IPS-20b (cell line): ENCODE results near the gene CALHM6.
"Not testable (repeated sequence)": the region's sequence is repeated elsewhere in the genome, so short reads cannot be mapped to it uniquely, and the experiment has no call there.

Source experiments
- H3K27ac ChIP-seq: one replicate; pipeline ENCODE4 v1.5.1; 2013; ENCODE audit warnings: low read length
- H3K27me3 ChIP-seq: 2 replicates; pipeline ENCODE4 v1.6.1; 2013; ENCODE audit warnings: mild to moderate bottlenecking, low read length, inconsistent platforms; ENCODE audit not compliant: insufficient read depth
- H3K36me3 ChIP-seq: 2 replicates; pipeline ENCODE4 v1.6.1; 2013; ENCODE audit warnings: low read depth, mild to moderate bottlenecking, inconsistent platforms, low read length, moderate library complexity; ENCODE audit not compliant: insufficient read depth
- H3K4me1 ChIP-seq: 2 replicates; pipeline ENCODE4 v1.6.1; 2013; ENCODE audit warnings: mild to moderate bottlenecking, control low read depth, inconsistent platforms, low read length, moderate library complexity; ENCODE audit not compliant: insufficient read depth
- H3K4me3 ChIP-seq: 2 replicates; pipeline ENCODE4 v1.5.1; 2013; ENCODE audit warnings: mild to moderate bottlenecking, low read length, inconsistent platforms
- H3K9ac ChIP-seq: 2 replicates; pipeline ENCODE4 v1.6.1; 2013; ENCODE audit warnings: low read depth, mild to moderate bottlenecking, inconsistent platforms, low read length, moderate library complexity
- H3K9me3 ChIP-seq: 2 replicates; pipeline ENCODE4 v1.6.1; 2013; ENCODE audit warnings: mild to moderate bottlenecking, low read depth, low read length, inconsistent platforms; ENCODE audit not compliant: insufficient read depth

CALHM6 gene

DNA sequence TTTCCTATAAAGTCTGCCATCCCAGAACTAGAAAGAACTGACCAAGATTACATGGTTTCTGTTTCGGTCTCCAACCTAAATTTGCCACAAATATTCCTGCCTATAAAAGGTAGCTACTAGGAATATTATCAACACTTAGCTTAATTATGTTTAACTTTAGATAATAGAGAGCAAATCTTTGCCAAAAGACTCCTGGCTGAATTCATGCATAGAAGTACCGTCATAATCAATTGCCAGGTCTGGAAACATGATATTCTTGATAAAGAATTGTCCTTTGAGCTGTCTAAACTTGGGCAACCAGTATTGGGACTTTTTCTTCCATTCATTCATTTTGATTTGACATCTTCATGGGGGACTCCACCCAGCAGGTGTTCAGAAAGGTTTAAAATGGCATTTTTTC lies 22.4 kb downstream of the CALHM6 start:
- no peaks in the 10 kb centered on the region for H3K27me3 ChIP-seq
- no peak overlapping the region for H3K4me3 ChIP-seq
- H3K27ac ChIP-seq, result no peak overlapping the region
- no peaks in the 10 kb centered on the region for H3K36me3 ChIP-seq
- H3K9ac ChIP-seq, result no peak overlapping the region
- H3K4me1 ChIP-seq, result no peaks in the 10 kb centered on the region
- H3K9me3 ChIP-seq, result no peaks in the 10 kb centered on the region

DNA sequence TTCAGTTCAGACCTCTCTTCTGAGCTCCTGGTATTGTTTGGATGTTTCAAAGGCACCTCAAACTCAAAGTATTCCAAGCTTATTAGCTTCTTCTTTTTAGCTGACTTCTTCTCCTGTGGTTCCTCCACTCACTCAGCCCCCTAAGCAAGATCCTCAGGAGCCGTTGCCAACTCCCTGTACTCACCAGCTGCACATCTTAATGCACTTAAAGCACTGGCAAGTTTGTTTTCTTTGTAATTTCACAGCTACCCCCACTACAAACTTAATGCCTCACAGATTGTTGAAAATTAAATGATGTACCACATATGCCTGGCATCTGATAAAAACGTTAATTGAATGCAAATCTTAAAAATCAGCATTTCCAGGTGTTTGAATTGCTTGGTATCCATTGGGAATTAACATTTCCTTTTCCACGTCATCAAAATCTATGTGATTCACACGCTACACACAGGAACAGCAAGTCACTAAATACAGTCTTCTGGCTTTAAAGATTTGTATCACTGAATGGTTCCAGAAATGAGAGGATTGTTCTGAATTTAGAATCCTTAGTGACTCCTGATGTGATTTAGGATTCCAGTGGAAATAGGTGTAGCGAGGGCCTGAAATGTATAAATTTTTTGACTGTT lies 24.5 kb downstream of the CALHM6 start:
- Histone ChIP-seq H3K9me3 (no peaks in the 10 kb centered on the region), H3K36me3 (no peaks in the 10 kb centered on the region), H3K9ac (no peak overlapping the region), H3K27ac (no peak overlapping the region), H3K4me3 (no peak overlapping the region), H3K27me3 (no peaks in the 10 kb centered on the region), H3K4me1 (no peaks in the 10 kb centered on the region)

DNA sequence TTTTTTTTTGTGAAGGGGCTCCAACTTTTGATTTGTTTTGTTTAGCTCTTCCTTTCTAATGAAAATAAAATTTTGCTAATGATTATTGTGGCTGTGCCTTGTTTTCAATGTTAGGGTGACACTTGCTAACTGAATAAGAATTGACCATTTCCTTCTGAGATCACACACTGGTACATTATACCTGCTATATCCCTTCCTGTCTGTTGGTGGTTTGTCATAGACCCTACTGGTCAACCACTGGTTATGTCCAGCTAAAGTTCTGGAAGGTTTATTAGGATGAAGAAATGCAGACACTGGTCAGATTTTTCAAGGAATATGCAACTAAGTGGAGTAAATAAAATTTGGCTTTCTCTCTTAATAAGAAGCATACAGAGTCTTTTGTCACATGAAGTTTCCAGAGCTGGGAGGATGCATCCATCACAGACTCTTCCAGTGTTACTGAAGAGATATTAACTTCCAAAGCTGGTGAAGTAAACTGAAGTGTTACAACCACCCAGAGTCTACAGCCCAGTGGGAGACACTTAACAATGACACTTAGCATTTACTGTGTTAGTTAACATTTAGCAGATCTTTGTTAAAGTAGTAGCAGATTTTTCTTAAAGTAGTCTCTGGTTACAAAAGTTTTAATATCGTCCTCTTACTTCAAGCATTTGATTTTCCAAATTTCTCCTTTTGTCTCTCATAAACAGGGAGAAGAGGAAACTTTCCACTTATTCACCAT lies 30.6 kb downstream of the CALHM6 start:
- Histone ChIP-seq H3K36me3 (no peaks in the 10 kb centered on the region), H3K4me1 (peaks cover 10% of the 10 kb centered on the region), H3K9me3 (no peaks in the 10 kb centered on the region), H3K9ac (no peak overlapping the region), H3K27me3 (no peaks in the 10 kb centered on the region), H3K4me3 (no peak overlapping the region), H3K27ac (no peak overlapping the region)

DNA sequence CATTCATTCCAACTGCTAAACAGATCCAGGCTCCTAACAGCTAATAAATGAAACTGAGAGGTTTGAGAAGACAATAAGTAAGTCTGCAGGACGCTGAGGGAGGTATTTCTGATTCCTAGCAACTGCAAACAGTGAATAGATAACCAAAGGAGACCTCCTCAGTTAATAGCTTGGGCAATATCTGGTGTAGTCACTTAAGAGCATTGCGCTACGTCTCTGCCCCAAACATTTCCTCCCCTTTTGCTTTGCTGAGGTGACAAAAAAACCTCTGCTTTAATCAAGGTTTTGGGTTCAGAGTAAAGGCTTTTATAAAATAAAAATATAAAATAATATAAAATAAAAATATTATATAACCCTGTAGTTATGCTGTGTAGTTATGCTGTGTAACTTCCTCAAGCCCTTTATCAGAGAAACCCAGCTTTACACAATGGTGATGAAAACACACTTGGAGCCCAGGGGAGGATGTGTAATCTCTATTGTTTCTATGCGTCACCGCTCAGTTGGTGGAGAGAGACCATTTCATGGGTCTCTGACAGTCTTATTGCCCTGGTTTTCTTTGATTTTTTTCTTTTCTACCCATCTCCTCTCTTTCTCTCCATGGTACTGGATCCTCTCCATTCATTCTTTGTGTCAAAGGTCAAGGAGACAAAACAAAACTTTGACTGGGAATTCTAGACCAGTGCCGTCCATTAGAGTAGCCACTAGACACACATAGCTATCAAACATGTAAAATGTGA lies 31.3 kb downstream of the CALHM6 start:
- Histone ChIP-seq H3K9ac (no peak overlapping the region), H3K9me3 (no peaks in the 10 kb centered on the region), H3K4me1 (peaks cover 10% of the 10 kb centered on the region), H3K36me3 (no peaks in the 10 kb centered on the region), H3K4me3 (no peak overlapping the region), H3K27me3 (no peaks in the 10 kb centered on the region), H3K27ac (no peak overlapping the region)

DNA sequence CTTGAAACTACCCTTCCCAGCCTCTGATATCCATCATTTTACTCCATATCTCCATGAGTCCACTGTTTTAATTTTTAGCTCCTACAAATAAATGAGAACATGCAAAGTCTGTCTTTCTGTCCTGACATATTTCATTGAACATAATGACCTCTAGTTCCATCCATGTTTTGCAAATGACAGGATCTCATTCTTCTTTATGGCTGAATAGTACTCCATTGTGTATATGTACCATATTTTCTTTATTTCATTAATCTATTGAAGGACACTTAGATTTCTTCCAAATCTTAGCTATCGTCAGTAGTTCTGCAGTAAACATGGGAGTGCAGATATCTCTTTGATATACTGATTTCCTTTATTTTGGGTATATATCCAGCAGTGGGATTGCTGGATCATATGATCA lies 34.0 kb downstream of the CALHM6 start:
- H3K27me3 ChIP-seq, H3K27ac ChIP-seq, H3K4me1 ChIP-seq, H3K36me3 ChIP-seq, H3K4me3 ChIP-seq, H3K9ac ChIP-seq, H3K9me3 ChIP-seq: not testable (repeated sequence)

- no peaks in the 10 kb centered on the region for H3K27me3 ChIP-seq
- H3K9me3 ChIP-seq, result no peaks in the 10 kb centered on the region
- no peaks in the 10 kb centered on the region for H3K36me3 ChIP-seq
- no peak overlapping the region for H3K27ac ChIP-seq
- no peak overlapping the region for H3K4me3 ChIP-seq
- H3K4me1 ChIP-seq, result peaks cover 5% of the 10 kb centered on the region
- no peak overlapping the region for H3K9ac ChIP-seq
These were observed 36.0 kb downstream of the CALHM6 start for GRCh38 chr6:116497113-116497676.

DNA sequence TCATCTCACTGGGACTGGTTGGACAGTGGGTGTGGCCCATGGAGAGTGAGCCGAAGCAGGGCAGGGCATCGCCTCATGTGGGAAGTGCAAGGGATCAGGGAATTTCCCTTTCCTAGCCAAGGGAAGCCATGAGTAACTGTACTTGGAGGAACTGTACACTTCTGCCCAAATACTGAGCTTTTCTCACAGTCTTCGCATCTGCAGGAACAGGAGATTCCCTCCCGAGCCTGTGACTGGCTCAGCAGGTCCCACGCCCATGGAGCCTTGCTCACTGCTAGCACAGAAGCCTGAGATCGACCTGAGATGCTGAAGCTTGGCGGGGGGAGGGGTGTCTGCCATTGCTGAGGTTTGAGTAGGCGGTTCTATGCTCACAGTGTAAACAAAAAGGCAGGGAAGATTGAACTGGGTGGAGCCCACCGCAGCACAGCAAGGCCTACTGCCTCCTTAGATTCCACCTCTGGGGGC lies 39.8 kb downstream of the CALHM6 start:
- Histone ChIP-seq H3K4me3 (no peak overlapping the region), H3K27ac (no peak overlapping the region), H3K9me3 (no peaks in the 10 kb centered on the region), H3K9ac (no peak overlapping the region), H3K4me1 (no peaks in the 10 kb centered on the region), H3K27me3 (no peaks in the 10 kb centered on the region), H3K36me3 (no peaks in the 10 kb centered on the region)

- Histone ChIP-seq H3K4me3 (no peak overlapping the region), H3K9ac (no peak overlapping the region), H3K4me1 (peaks cover 7% of the 10 kb centered on the region; the same call in 1 of the 2 replicates), H3K36me3 (no peaks in the 10 kb centered on the region), H3K27me3 (no peaks in the 10 kb centered on the region), H3K27ac (no peak overlapping the region), H3K9me3 (no peaks in the 10 kb centered on the region)
These were observed 46.1 kb downstream of the CALHM6 start for GRCh38 chr6:116507324-116507723.

GRCh38 chr6:116508527-116508926 lies 47.4 kb downstream of the CALHM6 start:
- no peak overlapping the region for H3K9ac ChIP-seq
- H3K27ac ChIP-seq, result no peak overlapping the region
- H3K4me1 ChIP-seq, result peaks cover 7% of the 10 kb centered on the region; the same call in 1 of the 2 replicates
- H3K9me3 ChIP-seq, result no peaks in the 10 kb centered on the region
- no peaks in the 10 kb centered on the region for H3K27me3 ChIP-seq
- H3K4me3 ChIP-seq, result no peak overlapping the region
- no peaks in the 10 kb centered on the region for H3K36me3 ChIP-seq

GRCh38 chr6:116511424-116512110 lies 50.4 kb downstream of the CALHM6 start, which contains the start of gene CALHM5:
Gene CALHM5, plus strand, starts transcription at chr6:116511639. Its CDS starts 58 bp downstream, at chr6:116511697.
- H3K9ac ChIP-seq, result peak within 1 kb of the TSS; percentile 26; the same call in 1 of the 2 replicates
- H3K4me3 ChIP-seq, result 0 out of 2 replicates have a peak within 1 kb of the TSS, but pooled peaks have one; percentile 18
- H3K4me1 ChIP-seq, result peaks cover 14% of the 10 kb centered on the region
- H3K9me3 ChIP-seq, result no peaks in the 10 kb centered on the region
- no peak within 1 kb of the TSS for H3K27ac ChIP-seq
- no peaks in the 10 kb centered on the region for H3K36me3 ChIP-seq
- no peaks in the 10 kb centered on the region for H3K27me3 ChIP-seq

GRCh38 chr6:116512111-116512559 lies 51.0 kb downstream of the CALHM6 start:
- Histone ChIP-seq H3K4me1 (peaks cover 14% of the 10 kb centered on the region), H3K4me3 (0 out of 2 replicates have a peak overlapping the region, but pooled peaks have one; percentile 18), H3K9me3 (no peaks in the 10 kb centered on the region), H3K27me3 (no peaks in the 10 kb centered on the region), H3K9ac (peak overlapping the region; percentile 26; the same call in 1 of the 2 replicates), H3K36me3 (no peaks in the 10 kb centered on the region), H3K27ac (no peak overlapping the region)
